Natural killer cell (primary cell): Measurements from ENCODE around the gene PDE8A. TPM values are rescaled to one million over a fixed set of nuclear protein-coding genes. Genes with fewer than 3 reads are reported as not detected.
A peak's percentile ranks its signal among the peaks of the same experiment; 100 is the strongest.

Source experiments
- ATAC-seq, 3 donors: fragments of 150-1000 bp in 2 of 3; fragments of 200-7000 bp in 1 of 3; cut with Tn5 transposase; 1 replicate in 1 of 3; 2 replicates in 2 of 3; pipeline ENCODE4 v1.10.0; 2021; ENCODE audit warnings: mild to moderate bottlenecking in 2 of 3, moderate library complexity in 2 of 3
- DNase-seq, 2 donors: peaks; one replicate each; pipeline versions ENCODE4 v3.0.0 to v3.0.0-alpha.2; 2013 to 2021; ENCODE audit warnings: mixed read lengths in 1 of 2
- H3K27ac ChIP-seq: one replicate; pipeline ENCODE4 v1.5.1; 2013; ENCODE audit warnings: mild to moderate bottlenecking, low read length
- H3K27me3 ChIP-seq: one replicate; pipeline ENCODE4 v1.6.1; 2013; ENCODE audit warnings: low read length; ENCODE audit not compliant: control insufficient read depth, insufficient read depth
- H3K36me3 ChIP-seq: one replicate; pipeline ENCODE4 v1.6.1; 2013; ENCODE audit warnings: low read length; ENCODE audit not compliant: control insufficient read depth, insufficient read depth
- H3K4me1 ChIP-seq: one replicate; pipeline ENCODE4 v1.6.1; 2013; ENCODE audit warnings: low read length; ENCODE audit not compliant: control insufficient read depth, insufficient read depth
- H3K4me3 ChIP-seq: one replicate; pipeline ENCODE4 v1.5.1; 2013; ENCODE audit warnings: low read length
- H3K9me3 ChIP-seq: one replicate; pipeline ENCODE4 v1.6.1; 2013; ENCODE audit warnings: low read length; ENCODE audit not compliant: control insufficient read depth, insufficient read depth
- H3K27ac Mint-ChIP-seq, 2 donors: one replicate each; pipeline ENCODE4 v1.8.0; 2022; ENCODE audit warnings: mild to moderate bottlenecking in 2 of 2, mixed read lengths in 2 of 2, moderate library complexity in 1 of 2
- H3K27me3 Mint-ChIP-seq, 2 donors: one replicate each; pipeline ENCODE4 v1.8.0; 2022; ENCODE audit warnings: low read depth in 2 of 2, mixed read lengths in 2 of 2
- H3K36me3 Mint-ChIP-seq: one replicate; pipeline ENCODE4 v1.8.0; 2022; ENCODE audit warnings: mixed read lengths
- H3K4me1 Mint-ChIP-seq, 2 donors: one replicate each; pipeline ENCODE4 v1.8.0; 2022; ENCODE audit warnings: mixed read lengths in 2 of 2
- H3K4me3 Mint-ChIP-seq: one replicate; pipeline ENCODE4 v1.8.0; 2022; ENCODE audit warnings: mild to moderate bottlenecking, moderate library complexity, mixed read lengths
- H3K9me3 Mint-ChIP-seq, 2 donors: one replicate each; pipeline ENCODE4 v1.8.0; 2022; ENCODE audit warnings: mixed read lengths in 2 of 2
- WGBS: methylation state at CpG from one replicate; pipeline ENCODE4 v1.1.7; 2013; ENCODE audit warnings: missing lambda C conversion rate; ENCODE audit not compliant: insufficient coverage; 5-methylcytosine and 5-hydroxymethylcytosine counted together
- intact Hi-C: fragments of 100-400 bp; cut with micrococcal nuclease; formaldehyde crosslinking; loops from one replicate; pipeline ENCODE4 v1.14.2; 2022
- total RNA-seq, 4 donors: library from RNA; stranded (reverse); fragments of 120-200 nt in 1 of 4; gene quantifications; one replicate each; pipeline versions ENCODE4 v1.2.3 to v1.2.4, GENCODE V29; 2013 to 2022
- TF ChIP-seq, protein P1 (sequence below): fragments of 200-600 bp; IDR thresholded peaks from one replicate; pipeline ENCODE4 v1.8.0; 2022; ENCODE audit warnings: antibody characterized with exemption

The PDE8A gene
- total RNA-seq, 3 donors from 2014 or later (not counting 1 experiment from before 2014, with no cell fraction given), result 21.0 to 24.2 (median 23.8) TPM

DNA sequence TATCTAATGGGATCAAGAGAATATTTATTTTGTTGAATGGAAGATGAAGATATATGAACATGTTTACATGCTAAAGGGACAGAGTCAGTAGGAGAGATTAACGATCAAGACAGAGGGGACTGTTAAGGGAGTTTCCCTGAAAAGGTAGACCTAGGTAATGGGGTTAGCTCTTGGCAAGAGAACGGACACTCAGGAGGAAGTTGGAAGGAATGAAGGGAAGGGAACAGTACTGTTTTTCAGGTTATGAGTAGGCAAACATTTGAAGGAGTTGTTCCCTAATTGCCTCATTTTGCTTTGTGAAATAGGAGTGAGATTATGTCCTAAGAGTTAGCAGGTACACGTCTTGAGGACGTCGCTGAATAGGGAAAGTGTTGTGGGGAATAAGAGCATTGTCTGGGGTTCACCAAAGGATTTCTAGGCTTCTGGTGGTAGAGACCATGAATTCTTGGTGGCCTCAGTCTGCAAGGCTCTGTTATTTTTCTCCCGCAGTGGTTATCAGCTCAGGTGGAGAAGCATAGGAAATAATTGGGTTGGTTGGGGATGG lies 41.3 kb downstream of the PDE8A start:
- no peak for ATAC-seq
- Mint-ChIP-seq H3K27ac (peak overlapping the region in 1 of 2 donors; percentile 33), H3K4me1 (peaks cover 48% of the 10 kb centered on the region in 2 donors), H3K4me3 (no peak overlapping the region), H3K36me3 (no peaks in the 10 kb centered on the region), H3K9me3 (no peaks in the 10 kb centered on the region), H3K27me3 (no peaks in the 10 kb centered on the region)
- TF ChIP-seq, protein P1, sequence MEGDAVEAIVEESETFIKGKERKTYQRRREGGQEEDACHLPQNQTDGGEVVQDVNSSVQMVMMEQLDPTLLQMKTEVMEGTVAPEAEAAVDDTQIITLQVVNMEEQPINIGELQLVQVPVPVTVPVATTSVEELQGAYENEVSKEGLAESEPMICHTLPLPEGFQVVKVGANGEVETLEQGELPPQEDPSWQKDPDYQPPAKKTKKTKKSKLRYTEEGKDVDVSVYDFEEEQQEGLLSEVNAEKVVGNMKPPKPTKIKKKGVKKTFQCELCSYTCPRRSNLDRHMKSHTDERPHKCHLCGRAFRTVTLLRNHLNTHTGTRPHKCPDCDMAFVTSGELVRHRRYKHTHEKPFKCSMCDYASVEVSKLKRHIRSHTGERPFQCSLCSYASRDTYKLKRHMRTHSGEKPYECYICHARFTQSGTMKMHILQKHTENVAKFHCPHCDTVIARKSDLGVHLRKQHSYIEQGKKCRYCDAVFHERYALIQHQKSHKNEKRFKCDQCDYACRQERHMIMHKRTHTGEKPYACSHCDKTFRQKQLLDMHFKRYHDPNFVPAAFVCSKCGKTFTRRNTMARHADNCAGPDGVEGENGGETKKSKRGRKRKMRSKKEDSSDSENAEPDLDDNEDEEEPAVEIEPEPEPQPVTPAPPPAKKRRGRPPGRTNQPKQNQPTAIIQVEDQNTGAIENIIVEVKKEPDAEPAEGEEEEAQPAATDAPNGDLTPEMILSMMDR, result no peak
- intact Hi-C loops, result no loop called here
- H3K36me3 ChIP-seq, result no peaks in the 10 kb centered on the region
- H3K4me1 ChIP-seq, result peaks cover 2% of the 10 kb centered on the region
- DNase-seq, result no peak
- no peak overlapping the region for H3K4me3 ChIP-seq
- H3K27me3 ChIP-seq, result no peaks in the 10 kb centered on the region
- H3K27ac ChIP-seq, result no peak overlapping the region
- 93% methylated on average over 6 of the region's 6 CpGs for WGBS
- H3K9me3 ChIP-seq, result no peaks in the 10 kb centered on the region

- H3K4me1 Mint-ChIP-seq, result peaks cover 45 to 51% of the 10 kb centered on the region in 2 donors
- 94% methylated on average over 3 of the region's 3 CpGs for WGBS
Measured at GRCh38 chr15:85024003-85024402, 42.3 kb downstream of the PDE8A start.

DNA sequence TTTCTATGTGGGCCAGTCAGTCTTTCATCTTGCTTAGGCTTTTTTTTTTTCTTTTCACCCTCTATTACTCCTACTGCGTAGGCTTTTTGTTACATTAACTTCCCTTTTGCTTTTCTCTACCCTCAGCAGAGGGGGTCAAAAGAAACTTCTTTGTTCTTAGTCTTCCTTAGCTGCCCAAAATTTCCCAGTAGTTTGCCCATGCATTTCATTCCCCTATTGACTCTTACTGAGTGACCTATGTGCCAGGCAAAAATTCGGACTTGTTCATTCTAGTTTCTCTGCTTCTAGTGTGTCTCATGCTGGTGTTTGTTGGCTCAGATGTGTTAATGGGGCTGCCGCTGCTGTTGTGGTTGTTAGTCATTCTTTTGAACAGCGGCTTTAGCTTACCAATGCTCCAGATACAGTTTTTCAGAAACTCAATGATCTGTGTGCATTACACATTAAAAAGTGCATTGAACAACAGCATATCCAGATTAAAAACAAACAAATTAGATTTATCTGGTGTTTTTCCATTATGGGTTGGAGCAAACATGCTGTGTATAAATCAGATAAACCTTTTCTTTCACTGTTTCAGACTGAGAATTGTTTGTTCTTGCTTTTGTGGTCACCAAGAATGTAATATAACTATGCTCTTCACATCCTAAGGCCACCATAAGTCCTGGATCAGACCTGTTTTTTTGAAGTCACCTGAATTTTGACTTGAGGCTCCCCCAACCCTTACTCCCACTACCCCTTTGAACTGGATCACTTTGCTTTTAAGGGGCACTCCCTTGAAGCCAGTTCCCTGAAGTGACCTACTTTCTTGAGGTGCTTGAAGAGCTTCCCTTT lies 43.1 kb downstream of the PDE8A start:
- H3K27ac ChIP-seq, result no peak overlapping the region
- DNase-seq, result no peak
- Mint-ChIP-seq H3K27me3 (no peaks in the 10 kb centered on the region), H3K36me3 (no peaks in the 10 kb centered on the region), H3K4me1 (peaks cover 44 to 55% of the 10 kb centered on the region in 2 donors), H3K27ac (peak overlapping the region; percentile 2 to 63), H3K9me3 (no peaks in the 10 kb centered on the region), H3K4me3 (no peak overlapping the region)
- no peaks in the 10 kb centered on the region for H3K9me3 ChIP-seq
- no peaks in the 10 kb centered on the region for H3K27me3 ChIP-seq
- peak; percentile 59 to 84 (median 70) for ATAC-seq
- WGBS, result 60% methylated on average over 4 of the region's 4 CpGs
- TF ChIP-seq, protein P1, result no peak
- intact Hi-C loops, result no loop called here
- H3K4me3 ChIP-seq, result no peak overlapping the region
- H3K36me3 ChIP-seq, result no peaks in the 10 kb centered on the region
- H3K4me1 ChIP-seq, result peaks cover 7% of the 10 kb centered on the region

More at GRCh38 chr15:85024003-85024402, 42.3 kb downstream of the PDE8A start:
- Mint-ChIP-seq H3K9me3 (no peaks in the 10 kb centered on the region), H3K4me3 (no peak overlapping the region), H3K36me3 (no peaks in the 10 kb centered on the region), H3K27me3 (no peaks in the 10 kb centered on the region), H3K27ac (peak overlapping the region; percentile 2 to 63)
- H3K27me3 ChIP-seq, result no peaks in the 10 kb centered on the region
- TF ChIP-seq, protein P1, result no peak
- DNase-seq, result no peak
- no peak for ATAC-seq
- H3K36me3 ChIP-seq, result no peaks in the 10 kb centered on the region
- H3K27ac ChIP-seq, result no peak overlapping the region
- H3K4me1 ChIP-seq, result peaks cover 2% of the 10 kb centered on the region
- intact Hi-C loops, result no loop called here
- H3K4me3 ChIP-seq, result no peak overlapping the region
- H3K9me3 ChIP-seq, result no peaks in the 10 kb centered on the region
